ENCODE results near the gene IQCH. TPM values are rescaled to one million over a fixed set of nuclear protein-coding genes. Genes with fewer than 3 reads are reported as not detected.
A peak's percentile ranks its signal among the peaks of the same experiment; 100 is the strongest.

The IQCH gene
- total and polyA plus RNA-seq, 2 of the 4 experiments (the other 2 are of a cell fraction) = 0.60 to 2.5 TPM

- Histone ChIP-seq H4K5ac (ENCODE audit: low read depth, low read length) (no peak overlapping the region), H4K8ac (ENCODE audit: low read depth in 2 of 2, low read length in 2 of 2) (no peak overlapping the region), H3K27ac (ENCODE audit: insufficient read depth, low read length) (no peak overlapping the region), H3K9me1 (ENCODE audit: insufficient read depth, low read length) (no peaks in the 10 kb centered on the region; the same call in 1 of the 2 replicates), H3K9ac (ENCODE audit: low read depth, low read length) (no peak overlapping the region), H2BK120ac (ENCODE audit: low read depth, low read length) (no peak overlapping the region), H3K4me3 (ENCODE audit: insufficient read depth, low read depth, low read length) (no peak overlapping the region), H2BK5ac (ENCODE audit: low read depth, low read length, poor library complexity, severe bottlenecking) (no peak overlapping the region), H2AK9ac (replicated peaks; ENCODE audit: low read depth, low read length, poor library complexity) (no peak overlapping the region), H3K9me3 (ENCODE audit: control insufficient read depth, insufficient read depth, low read length) (no peaks in the 10 kb centered on the region), H3K27me3 (ENCODE audit: control insufficient read depth, insufficient read depth, low read length) (no peaks in the 10 kb centered on the region), H3K4me1 (ENCODE audit: control insufficient read depth, insufficient read depth, low read length) (peaks cover 4% of the 10 kb centered on the region), H4K91ac (ENCODE audit: insufficient read depth, low read depth, low read length) (no peak overlapping the region), H3K36me3 (ENCODE audit: control insufficient read depth, insufficient read depth, low read length) (no peaks in the 10 kb centered on the region), H4K20me1 (ENCODE audit: insufficient read depth, low read length) (no peaks in the 10 kb centered on the region), H3K18ac (ENCODE audit: low read depth, low read length) (no peak overlapping the region), H3K79me1 (ENCODE audit: low read depth in 1 of 2, low read length in 2 of 2) (no peaks in the 10 kb centered on the region), H2BK20ac (ENCODE audit: low read depth, low read length) (no peak overlapping the region), H2AK5ac (ENCODE audit: low read depth, low read length) (no peak overlapping the region), H3K14ac (replicated peaks; ENCODE audit: low read depth, low read length) (no peak overlapping the region), H3K56ac (ENCODE audit: extremely low read depth, insufficient read depth, low read length) (no peak overlapping the region), H3K4me2 (ENCODE audit: low read depth, low read length) (no peak overlapping the region), H2AFZ (replicated peaks; ENCODE audit: low read length, poor library complexity) (no peak overlapping the region), H3K23ac (ENCODE audit: low read depth, low read length) (no peak overlapping the region), H2BK15ac (ENCODE audit: low read depth, low read length) (no peak overlapping the region), H3K4ac (ENCODE audit: low read depth, low read length) (no peak overlapping the region)
- WGBS, 2 experiments (ENCODE audit: extremely low coverage in 2 of 2, insufficient read length in 1 of 2) = 100% methylated on average over 2 of the region's 5 CpGs; no CpG with 5 or more reads in 1 of the 2 experiments
- dilution Hi-C loops (cut with HindIII; ENCODE audit: low sequenced_read_pairs, unreplicated experiment) = no loop called here
- DNase-seq = no peak
- in situ Hi-C loops (cut with MboI; ENCODE audit: low sequenced_read_pairs) = no loop called here
- ChIA-PET CTCF (no interaction called here), POLR2A (ENCODE audit: unreplicated experiment) (no interaction called here)
- intact Hi-C loops (cut with micrococcal nuclease) = no loop called here
- TF ChIP-seq FOS (IDR thresholded peaks at IDR 0.05; ENCODE audit: low read depth, low read length) (no peak), CEBPB (IDR thresholded peaks at IDR 0.05; ENCODE audit: low read depth, low read length) (peak; percentile 65)
- no peak for ATAC-seq (ENCODE audit: low read depth)
- no TSS peak for BruUV-seq (replicated peaks)
Measured at GRCh38 chr15:67504796-67505195, 250.2 kb downstream of the IQCH start.
